Heart left ventricle (tissue), 16 donors: ENCODE measurements around the gene CIB1. TPM values are rescaled to one million over a fixed set of nuclear protein-coding genes. Genes with fewer than 3 reads are reported as not detected.
A peak's percentile ranks its signal among the peaks of the same experiment; 100 is the strongest.
"Not testable (repeated sequence)": the region's sequence is repeated elsewhere in the genome, so short reads cannot be mapped to it uniquely, and the experiment has no call there.

Experiments
- ATAC-seq, 4 donors: fragments of 200-7000 bp; cut with Tn5 transposase; one replicate each; pipeline ENCODE4 v1.9.1; 2020 to 2022; ENCODE audit warnings: moderate library complexity in 4 of 4, mild to moderate bottlenecking in 3 of 4, moderate number of reproducible peaks in 1 of 4
- DNase-seq, 5 donors: peaks; one replicate each; pipeline ENCODE4 v3.0.0-alpha.2; 2020
- H3K27ac ChIP-seq, 12 donors: fragments of 200-600 bp; sonication (generic) in 4 of 12; one replicate each; pipeline versions ENCODE4 v1.5.0 to v1.8.0; 2016 to 2022; ENCODE audit warnings: mild to moderate bottlenecking in 2 of 12
- H3K27me3 ChIP-seq, 9 donors: fragments of 200-600 bp; sonication (generic) in 2 of 9; one replicate each; pipeline versions ENCODE4 v1.5.1 to v1.8.0; 2016 to 2022; ENCODE audit warnings: mild to moderate bottlenecking in 3 of 9
- H3K36me3 ChIP-seq, 9 donors: fragments of 200-600 bp; sonication (generic) in 2 of 9; one replicate each; pipeline versions ENCODE4 v1.5.0 to v1.8.0; 2018 to 2022; ENCODE audit warnings: mild to moderate bottlenecking in 2 of 9
- H3K4me1 ChIP-seq, 12 donors: fragments of 200-600 bp; sonication (generic) in 4 of 12; one replicate each; pipeline versions ENCODE4 v1.5.0 to v1.8.0; 2016 to 2022; ENCODE audit warnings: mild to moderate bottlenecking in 3 of 12
- H3K4me3 ChIP-seq, 12 donors: fragments of 200-600 bp; sonication (generic) in 4 of 12; one replicate each; pipeline versions ENCODE4 v1.5.0 to v1.8.0; 2017 to 2022; ENCODE audit warnings: mild to moderate bottlenecking in 9 of 12, moderate library complexity in 4 of 12
- H3K9me3 ChIP-seq, 12 donors: fragments of 200-600 bp; sonication (generic) in 4 of 12; one replicate each; pipeline versions ENCODE4 v1.5.0 to v1.8.0; 2016 to 2022; ENCODE audit warnings: mild to moderate bottlenecking in 1 of 12
- CTCF ChIP-seq, 12 donors: fragments of 200-600 bp; sonication (generic) in 4 of 12; IDR thresholded peaks; one replicate each; pipeline versions ENCODE4 v1.5.0 to v1.8.0; 2018 to 2022; ENCODE audit warnings: antibody characterized with exemption in 12 of 12, mild to moderate bottlenecking in 5 of 12
- POLR2A ChIP-seq, 2 donors: fragments of 450-650 bp; IDR thresholded peaks; one replicate each; pipeline ENCODE4 v1.6.1; 2017; ENCODE audit warnings: antibody characterized with exemption in 2 of 2, mild to moderate bottlenecking in 2 of 2, moderate library complexity in 2 of 2
- WGBS, 4 donors: extraction: QIAGEN DNeasy Blood & Tissue Kit in 2 of 4; methylation state at CpG; one replicate each; pipeline versions ENCODE4 v1.1.5 to v1.1.7; 2013 to 2018; 5-methylcytosine and 5-hydroxymethylcytosine counted together
- intact Hi-C, 10 donors: fragments of 100-400 bp; cut with DNase I; formaldehyde crosslinking; loops; one replicate each; pipeline versions ENCODE4 v1.11.1 to v1.14.2; 2022
- long read RNA-seq, 3 donors: library from polyadenylated mRNA; unstranded; transcript quantifications; one replicate each; pipeline ENCODE4 v2.0.0, GENCODE V29; 2020 to 2021
- polyA plus RNA-seq, 2 donors: library from polyadenylated mRNA; stranded (reverse); fragments of 200-250 nt; gene quantifications; one replicate each; pipeline ENCODE4 v1.2.3, GENCODE V29; 2013
- total RNA-seq, 9 donors: library from RNA; depleted of rRNA in 2 of 9; stranded (reverse); fragments of >200 nt in 2 of 9; fragmentation: NEBNext Ultra II Directional in 3 of 9; extraction: Animal tissue kit (Norgen Biotek cat#: 25700) in 3 of 9; gene quantifications; one replicate each; pipeline versions ENCODE4 v1.1.0 to v1.2.4, GENCODE V29; 2016 to 2023
- donor health status: ischemic (EF 13 %, LVEDD 7.1; RV severe dilation, severe dysfunction).
- donor health status: healthy with polysubstance abuse.
- donor health status: DM: no; HTN: yes; CAD: no.
- donor health status: DM: no; HTN: no; CAD: no.
- donor health status: ischemic (EF 25% LVEDD 6.9; RV normal size, moderate dysfunction).
- donor health status: ischemic (EF 25% LVEDD 5.7; RV mildly dilated, moderate dysfunction).
- donor health status: healthy.
- donor health status: DM: yes; HTN: yes; CAD: no.
- donor health status: ischemic (EF 35%, LVEDD 5.7; RV mildly dilated, moderate dysfunction).
- donor health status: nonischemic (EF 11% LVEDD 7.7; RV severe dilation, severe dysfunction).
- donor health status: DM: yes; HTN: yes; CAD: no.
- donor health status: PGD.
- donor health status: ischemic (EF 29% LVEDD 5.4; RV normal size, mild dysfunction).
- donor health status: nonischemic (EF 23%, LVEDD 6.1; RV moderate dilation, normal function).

The CIB1 gene
- total RNA-seq (100 to 1,000 TPM in 1 of 9 donors, 10 to 100 TPM in 8; 38.7 to 107 (median 80.8) TPM), polyA plus RNA-seq (100 to 1,000 TPM in 1 of 2 donors, 10 to 100 TPM in 1; 78.2 to 145 TPM)
- long read RNA-seq, donor 1, transcript CIB1-201 (7 exons, 1,247 nt): major isoform, 62 of 79 reads
- long read RNA-seq, donor 1, partial matches to known transcripts: 6 of 79 reads
- long read RNA-seq, donor 1, other reads (novel, unspliced or antisense): 10 of 79 reads
- long read RNA-seq, donor 2, transcript CIB1-201 (7 exons, 1,247 nt): major isoform, 76 of 99 reads
- long read RNA-seq, donor 2, partial matches to known transcripts: 5 of 99 reads
- long read RNA-seq, donor 2, other reads (novel, unspliced or antisense): 16 of 99 reads
- long read RNA-seq, donor 3, transcript CIB1-201 (7 exons, 1,247 nt): major isoform, 64 of 78 reads
- long read RNA-seq, donor 3, partial matches to known transcripts: 5 of 78 reads
- long read RNA-seq, donor 3, other reads (novel, unspliced or antisense): 9 of 78 reads

- 0 to 1% (median 0%) methylated on average over 23 to 63 of the region's 63 CpGs for WGBS, 4 donors
- Histone ChIP-seq H3K27me3 (no peaks in the 10 kb centered on the region), H3K36me3 (peaks cover 0 to 67% (median 48%) of the 10 kb centered on the region in 9 donors), H3K9me3 (no peaks in the 10 kb centered on the region), H3K4me1 (peaks cover 3 to 53% (median 30%) of the 10 kb centered on the region in 12 donors), H3K4me3 (peak within 1 kb of the TSS; percentile 70 to 98 (median 84)), H3K27ac (peak within 1 kb of the TSS; percentile 67 to 98 (median 92))
- ATAC-seq: peak; percentile 91 to 96 (median 94)
- intact Hi-C loops: loop anchor here in 4 of 10 donors (1.0 to 5.0 kb wide), 5 partner anchors 16 to 339 kb away; partner anchors contain the start of genes NGRN (in 4 of the 4) and TTLL13 (in 1 of the 4)
- DNase-seq: peak; percentile 98 to 99 (median 98)
- TF ChIP-seq POLR2A (IDR thresholded peaks at IDR 0.05) (peak in 1 of 2 donors; percentile 21), CTCF (IDR thresholded peaks at IDR 0.05) (peak in 6 of 12 donors; percentile 4 to 55 (median 46))
Observed at GRCh38 chr15:90233387-90234095, at the start of gene CIB1. CIB1 (minus strand) TSS chr15:90233941; CDS start chr15:90233885, 56 bp downstream.

GRCh38 chr15:90281637-90282036, 47.9 kb upstream of the CIB1 start:
- WGBS, 4 donors: 76 to 85% (median 79%) methylated on average over 6 of the region's 6 CpGs
- H3K36me3 ChIP-seq, DNase-seq, ATAC-seq, H3K27me3 ChIP-seq, H3K4me3 ChIP-seq, H3K9me3 ChIP-seq, H3K27ac ChIP-seq: not testable (repeated sequence)
- H3K4me1 ChIP-seq: peaks cover 0 to 12% (median 0%) of the 10 kb centered on the region in 12 donors
- intact Hi-C loops: loop anchor here in 1 of 10 donors (10.0 kb wide), 1 partner anchor 137 kb away; no protein-coding TSS in a partner anchor

- peaks cover 0 to 12% (median 0%) of the 10 kb centered on the region in 12 donors for H3K4me1 ChIP-seq
- H3K27ac ChIP-seq, DNase-seq, H3K27me3 ChIP-seq, H3K4me3 ChIP-seq, ATAC-seq, H3K9me3 ChIP-seq: not testable (repeated sequence)
- H3K36me3 ChIP-seq: peaks cover 0 to 14% (median 0%) of the 10 kb centered on the region in 9 donors
- intact Hi-C loops: loop anchor here in 1 of 10 donors (10.0 kb wide), 1 partner anchor 136 kb away; no protein-coding TSS in a partner anchor
- WGBS, 4 donors: 91 to 94% (median 92%) methylated on average over 5 of the region's 5 CpGs
Observed at GRCh38 chr15:90280743-90281142, 47.0 kb upstream of the CIB1 start.

- DNase-seq, H3K9me3 ChIP-seq, intact Hi-C loops, ATAC-seq, H3K4me3 ChIP-seq, H3K27ac ChIP-seq, H3K27me3 ChIP-seq: not testable (repeated sequence)
- WGBS, 4 donors: 97 to 99% (median 98%) methylated on average over 11 to 12 of the region's 12 CpGs
- Histone ChIP-seq H3K36me3 (peaks cover 0 to 25% (median 9%) of the 10 kb centered on the region in 9 donors), H3K4me1 (peaks cover 0 to 12% (median 0%) of the 10 kb centered on the region in 12 donors)
Observed at GRCh38 chr15:90278467-90278866, 44.7 kb upstream of the CIB1 start.

- Histone ChIP-seq H3K9me3 (no peaks in the 10 kb centered on the region), H3K27me3 (no peaks in the 10 kb centered on the region), H3K4me3 (no peak overlapping the region), H3K27ac (peak overlapping the region in 5 of 12 donors; percentile 3 to 49 (median 19)), H3K4me1 (peaks cover 0 to 58% (median 48%) of the 10 kb centered on the region in 12 donors), H3K36me3 (peaks cover 0 to 85% (median 61%) of the 10 kb centered on the region in 9 donors)
- intact Hi-C loops: no loop called here
- TF ChIP-seq CTCF (IDR thresholded peaks at IDR 0.05): no peak
- TF ChIP-seq POLR2A (IDR thresholded peaks at IDR 0.05): no peak
- peak; percentile 5 to 61 (median 36) for ATAC-seq
- WGBS, 4 donors: 34 to 50% (median 37%) methylated on average over 7 of the region's 7 CpGs
- DNase-seq: peak in 1 of 5 donors; percentile 48
Observed at GRCh38 chr15:90271459-90272166, 37.9 kb upstream of the CIB1 start.
